OCI-LY3 (cell line): Measurements from ENCODE around the gene EDNRB.

Source experiments
- EZH2phosphoT487 ChIP-seq: fragments of 200-600 bp; shearing (Covaris generic); IDR thresholded peaks from 2 replicates; pipeline ENCODE4 v1.6.1; 2018; ENCODE audit warnings: antibody characterized with exemption, mixed run types, low read depth
- TF ChIP-seq, protein P1 (sequence below): fragments of 200-600, 300-600 bp; sonication (generic); IDR thresholded peaks from 2 replicates; pipeline ENCODE4 v1.5.1; 2014; ENCODE audit warnings: antibody characterized with exemption, low read length, low read depth

DNA sequence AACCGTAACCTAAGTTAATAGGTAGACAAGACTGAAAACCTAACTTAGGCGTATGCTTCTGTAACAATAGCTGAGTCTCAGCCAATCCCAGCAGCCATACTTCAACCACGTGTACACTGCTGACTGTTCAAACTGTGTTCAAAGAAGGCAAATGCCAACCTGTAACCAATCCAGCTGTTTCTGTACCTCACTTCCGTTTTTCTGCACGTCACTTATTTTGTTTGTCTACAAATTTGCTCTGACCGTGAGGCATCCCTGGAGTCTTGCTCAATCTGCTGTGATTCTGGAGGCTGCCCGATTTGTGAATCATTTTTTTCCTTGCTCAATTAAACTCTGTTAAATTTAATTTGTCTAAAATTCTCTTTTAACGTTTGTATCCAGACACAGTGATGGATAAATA, 59.2 kb downstream of the EDNRB start:
- TF ChIP-seq, protein P1, sequence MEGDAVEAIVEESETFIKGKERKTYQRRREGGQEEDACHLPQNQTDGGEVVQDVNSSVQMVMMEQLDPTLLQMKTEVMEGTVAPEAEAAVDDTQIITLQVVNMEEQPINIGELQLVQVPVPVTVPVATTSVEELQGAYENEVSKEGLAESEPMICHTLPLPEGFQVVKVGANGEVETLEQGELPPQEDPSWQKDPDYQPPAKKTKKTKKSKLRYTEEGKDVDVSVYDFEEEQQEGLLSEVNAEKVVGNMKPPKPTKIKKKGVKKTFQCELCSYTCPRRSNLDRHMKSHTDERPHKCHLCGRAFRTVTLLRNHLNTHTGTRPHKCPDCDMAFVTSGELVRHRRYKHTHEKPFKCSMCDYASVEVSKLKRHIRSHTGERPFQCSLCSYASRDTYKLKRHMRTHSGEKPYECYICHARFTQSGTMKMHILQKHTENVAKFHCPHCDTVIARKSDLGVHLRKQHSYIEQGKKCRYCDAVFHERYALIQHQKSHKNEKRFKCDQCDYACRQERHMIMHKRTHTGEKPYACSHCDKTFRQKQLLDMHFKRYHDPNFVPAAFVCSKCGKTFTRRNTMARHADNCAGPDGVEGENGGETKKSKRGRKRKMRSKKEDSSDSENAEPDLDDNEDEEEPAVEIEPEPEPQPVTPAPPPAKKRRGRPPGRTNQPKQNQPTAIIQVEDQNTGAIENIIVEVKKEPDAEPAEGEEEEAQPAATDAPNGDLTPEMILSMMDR, result no peak
- TF ChIP-seq EZH2phosphoT487, result no peak
